Mucosa of gallbladder (tissue), 1 donor: ENCODE results near the gene PRR20E. TPM values are rescaled to one million over a fixed set of nuclear protein-coding genes. Genes with fewer than 3 reads are reported as not detected.
"Not testable (repeated sequence)": the region's sequence is repeated elsewhere in the genome, so short reads cannot be mapped to it uniquely, and the experiment has no call there.

ENCODE experiments used
- DNase-seq: peaks from one replicate; pipeline ENCODE4 v3.0.0-alpha.2; 2020; ENCODE audit warnings: low spot score
- total RNA-seq: library from RNA; stranded (reverse); gene quantifications from one replicate; pipeline ENCODE4 v1.2.1, GENCODE V29; 2021
- donor health status: DM: no; HTN: no; CAD: no.

The PRR20E gene
- total RNA-seq: not detected

GRCh38 chr13:57166897-57167296, at the start of gene PRR20E:
Gene PRR20E (plus strand): TSS chr13:57167197. CDS start chr13:57167584, 387 bp downstream.
- not testable (repeated sequence) for DNase-seq

- no peak for DNase-seq
Observed at GRCh38 chr13:57123681-57124080, 43.3 kb upstream of the PRR20E start.

GRCh38 chr13:57128909-57129308, 38.1 kb upstream of the PRR20E start:
- DNase-seq: no peak

GRCh38 chr13:57136093-57136492, 30.9 kb upstream of the PRR20E start:
- DNase-seq: no peak

GRCh38 chr13:57137585-57137984, 29.4 kb upstream of the PRR20E start:
- no peak for DNase-seq

GRCh38 chr13:57138988-57139387, 28.0 kb upstream of the PRR20E start:
- no peak for DNase-seq

GRCh38 chr13:57139781-57140180, 27.2 kb upstream of the PRR20E start:
- not testable (repeated sequence) for DNase-seq

- not testable (repeated sequence) for DNase-seq
Observed at GRCh38 chr13:57140235-57140968, 26.6 kb upstream of the PRR20E start, which contains the start of gene PRR20A. Gene PRR20A (plus strand): TSS chr13:57140918. CDS start chr13:57141305, 387 bp downstream.

GRCh38 chr13:57147188-57147587, 19.8 kb upstream of the PRR20E start, which contains the start of gene PRR20B:
Gene PRR20B (plus strand): TSS chr13:57147488. CDS start chr13:57147875, 387 bp downstream.
- DNase-seq: not testable (repeated sequence)

GRCh38 chr13:57148106-57148505, 18.9 kb upstream of the PRR20E start:
- not testable (repeated sequence) for DNase-seq

- not testable (repeated sequence) for DNase-seq
Observed at GRCh38 chr13:57153761-57154160, 13.2 kb upstream of the PRR20E start, which contains the start of gene PRR20C. Gene PRR20C (plus strand): TSS chr13:57154061. CDS start chr13:57154448, 387 bp downstream.

GRCh38 chr13:57160332-57160731, 6.7 kb upstream of the PRR20E start, which contains the start of gene PRR20D:
Gene PRR20D (plus strand): TSS chr13:57160632. CDS start chr13:57161019, 387 bp downstream.
- not testable (repeated sequence) for DNase-seq

GRCh38 chr13:57191667-57192066, 24.7 kb downstream of the PRR20E start:
- no peak for DNase-seq

GRCh38 chr13:57212989-57213388, 46.0 kb downstream of the PRR20E start:
- no peak for DNase-seq

Other genes starting within 250 kb of the PRR20E start
- gene PRR20A, start 26.3 kb upstream of the PRR20E start, total RNA-seq: not detected
- gene PRR20B, start 19.7 kb upstream of the PRR20E start, total RNA-seq: not detected
- not detected for gene PRR20C, start 13.1 kb upstream of the PRR20E start, total RNA-seq
- gene PRR20D, start 6.6 kb upstream of the PRR20E start, total RNA-seq: not detected